ENCODE data around the gene CAB39. TPM values are rescaled to one million over a fixed set of nuclear protein-coding genes. Genes with fewer than 3 reads are reported as not detected.

The CAB39 gene
- polyA plus RNA-seq, 1 donor from 2014 or later: 118 TPM

GRCh38 chr2:230816735-230817134 is 104.1 kb downstream of the CAB39 start:
- Histone ChIP-seq H4K20me1 (ENCODE audit: insufficient read depth) (no peaks in the 10 kb centered on the region), H3K4me3 (ENCODE audit: low read length) (no peak overlapping the region), H3K79me2 (replicated peaks; ENCODE audit: insufficient read depth, low read length) (no peaks in the 10 kb centered on the region), H3K9me2 (ENCODE audit: insufficient read depth, low read length) (no peaks in the 10 kb centered on the region), H3K27ac (ENCODE audit: low read length) (no peak overlapping the region), H2AFZ (ENCODE audit: low read depth, low read length) (no peak overlapping the region), H3K27me3 (ENCODE audit: insufficient read depth, low read depth, low read length) (no peaks in the 10 kb centered on the region), H3K36me3 (ENCODE audit: insufficient read depth, low read length) (no peaks in the 10 kb centered on the region), H3K4me2 (ENCODE audit: low read length) (no peak overlapping the region), H3F3A (ENCODE audit: insufficient read depth, low read length, poor library complexity, severe bottlenecking) (no peaks in the 10 kb centered on the region), H3K9ac (ENCODE audit: low read length) (no peak overlapping the region), H3K9me3 (ENCODE audit: low read length) (no peaks in the 10 kb centered on the region)
- no peak for TF ChIP-seq TAF1 (IDR thresholded peaks at IDR 0.05; ENCODE audit: low read depth)
- no peak for TF ChIP-seq POLR2AphosphoS5 (IDR thresholded peaks at IDR 0.05)
- no peak for TF ChIP-seq SMC3 (conservative IDR thresholded peaks at IDR 0.05; ENCODE audit: poor library complexity)
- TF ChIP-seq CTCF (IDR thresholded peaks at IDR 0.05; ENCODE audit: poor library complexity, severe bottlenecking): no peak
- TF ChIP-seq EZH2 (IDR thresholded peaks at IDR 0.05; ENCODE audit: borderline replicate concordance, insufficient read depth, low read length, poor library complexity, severe bottlenecking): no peak
- no peak for TF ChIP-seq MXI1 (conservative IDR thresholded peaks at IDR 0.05; ENCODE audit: poor library complexity, severe bottlenecking)
- TF ChIP-seq EP300 (conservative IDR thresholded peaks at IDR 0.05; ENCODE audit: poor library complexity, severe bottlenecking): no peak
- no peak for TF ChIP-seq RAD21 (conservative IDR thresholded peaks at IDR 0.05)
- no peak for TF ChIP-seq REST (IDR thresholded peaks at IDR 0.05; ENCODE audit: borderline replicate concordance)

- H3K9ac ChIP-seq (ENCODE audit: low read length): no peak overlapping the region
- H2AFZ ChIP-seq (ENCODE audit: low read depth, low read length): no peak overlapping the region
- TF ChIP-seq REST (IDR thresholded peaks at IDR 0.05; ENCODE audit: borderline replicate concordance) (no peak), MXI1 (conservative IDR thresholded peaks at IDR 0.05; ENCODE audit: poor library complexity, severe bottlenecking) (no peak), POLR2AphosphoS5 (IDR thresholded peaks at IDR 0.05) (no peak), EP300 (conservative IDR thresholded peaks at IDR 0.05; ENCODE audit: poor library complexity, severe bottlenecking) (no peak), SMC3 (conservative IDR thresholded peaks at IDR 0.05; ENCODE audit: poor library complexity) (no peak), EZH2 (IDR thresholded peaks at IDR 0.05; ENCODE audit: borderline replicate concordance, insufficient read depth, low read length, poor library complexity, severe bottlenecking) (no peak), TAF1 (IDR thresholded peaks at IDR 0.05; ENCODE audit: low read depth) (no peak), RAD21 (conservative IDR thresholded peaks at IDR 0.05) (no peak), CTCF (IDR thresholded peaks at IDR 0.05; ENCODE audit: poor library complexity, severe bottlenecking) (no peak)
Observed at GRCh38 chr2:230819433-230819832, 106.8 kb downstream of the CAB39 start.

More at GRCh38 chr2:230819433-230819832, 106.8 kb downstream of the CAB39 start:
- Histone ChIP-seq H4K20me1 (ENCODE audit: insufficient read depth) (no peaks in the 10 kb centered on the region), H3K4me3 (ENCODE audit: low read length) (no peak overlapping the region), H3F3A (ENCODE audit: insufficient read depth, low read length, poor library complexity, severe bottlenecking) (no peaks in the 10 kb centered on the region), H3K79me2 (replicated peaks; ENCODE audit: insufficient read depth, low read length) (no peaks in the 10 kb centered on the region), H3K4me2 (ENCODE audit: low read length) (no peak overlapping the region), H3K27ac (ENCODE audit: low read length) (no peak overlapping the region), H3K9me2 (ENCODE audit: insufficient read depth, low read length) (no peaks in the 10 kb centered on the region), H3K36me3 (ENCODE audit: insufficient read depth, low read length) (no peaks in the 10 kb centered on the region), H3K27me3 (ENCODE audit: insufficient read depth, low read depth, low read length) (no peaks in the 10 kb centered on the region), H3K9me3 (ENCODE audit: low read length) (no peaks in the 10 kb centered on the region)

All from neural cell (in vitro differentiated cells).